GM19372 (cell line): Measurements from ENCODE around the gene PANX2.
A peak's percentile ranks its signal among the peaks of the same experiment; 100 is the strongest.

Experiments
- ATAC-seq: cut with Tn5 transposase; IDR thresholded peaks from one replicate; pipeline ENCODE4 v1.9.1; 2021; ENCODE audit warnings: mild to moderate bottlenecking, low read depth, moderate library complexity; ENCODE audit not compliant: unreplicated experiment

Gene PANX2

GRCh38 chr22:50182176-50183081, 11.9 kb downstream of the PANX2 start:
- no peak for ATAC-seq

- no peak for ATAC-seq
These were observed 12.8 kb downstream of the PANX2 start for GRCh38 chr22:50183141-50183971.

GRCh38 chr22:50184004-50184901, 13.7 kb downstream of the PANX2 start:
- ATAC-seq, result no peak

- no peak for ATAC-seq
These were observed 14.4 kb downstream of the PANX2 start for GRCh38 chr22:50184902-50185374.

- peak; percentile 39 for ATAC-seq
These were observed 15.0 kb downstream of the PANX2 start, which contains the start of gene TRABD for GRCh38 chr22:50185375-50186087. TRABD (plus strand) TSS chr22:50185913; CDS start chr22:50193061, 7,148 bp downstream.

- ATAC-seq, result no peak
These were observed 15.7 kb downstream of the PANX2 start for GRCh38 chr22:50186181-50186714.

GRCh38 chr22:50186761-50187523, 16.4 kb downstream of the PANX2 start:
- no peak for ATAC-seq

- no peak for ATAC-seq
These were observed 17.8 kb downstream of the PANX2 start for GRCh38 chr22:50188356-50188755.

- ATAC-seq, result no peak
These were observed 18.8 kb downstream of the PANX2 start for GRCh38 chr22:50189184-50189848.

- no peak for ATAC-seq
These were observed 19.3 kb downstream of the PANX2 start for GRCh38 chr22:50189849-50190181.

- ATAC-seq, result no peak
These were observed 19.8 kb downstream of the PANX2 start for GRCh38 chr22:50190182-50190940.

- ATAC-seq, result no peak
These were observed 20.6 kb downstream of the PANX2 start for GRCh38 chr22:50190941-50191741.

- no peak for ATAC-seq
These were observed 22.1 kb downstream of the PANX2 start for GRCh38 chr22:50192436-50193204.

GRCh38 chr22:50193621-50194020, 23.1 kb downstream of the PANX2 start:
- no peak for ATAC-seq

- ATAC-seq, result no peak
These were observed 23.7 kb downstream of the PANX2 start for GRCh38 chr22:50194037-50194805.
